Hair follicular keratinocyte (primary cell): ENCODE data around the gene NUFIP1. TPM values are rescaled to one million over a fixed set of nuclear protein-coding genes. Genes with fewer than 3 reads are reported as not detected.

Experiments
- total RNA-seq: library from RNA; depleted of rRNA; stranded (reverse); fragments of >200 nt; gene quantifications from 2 replicates; pipeline ENCODE4 v1.2.3, GENCODE V29; 2015

The NUFIP1 gene
- total RNA-seq, result 2.8 and 4.9 TPM in 2 replicates

DNA sequence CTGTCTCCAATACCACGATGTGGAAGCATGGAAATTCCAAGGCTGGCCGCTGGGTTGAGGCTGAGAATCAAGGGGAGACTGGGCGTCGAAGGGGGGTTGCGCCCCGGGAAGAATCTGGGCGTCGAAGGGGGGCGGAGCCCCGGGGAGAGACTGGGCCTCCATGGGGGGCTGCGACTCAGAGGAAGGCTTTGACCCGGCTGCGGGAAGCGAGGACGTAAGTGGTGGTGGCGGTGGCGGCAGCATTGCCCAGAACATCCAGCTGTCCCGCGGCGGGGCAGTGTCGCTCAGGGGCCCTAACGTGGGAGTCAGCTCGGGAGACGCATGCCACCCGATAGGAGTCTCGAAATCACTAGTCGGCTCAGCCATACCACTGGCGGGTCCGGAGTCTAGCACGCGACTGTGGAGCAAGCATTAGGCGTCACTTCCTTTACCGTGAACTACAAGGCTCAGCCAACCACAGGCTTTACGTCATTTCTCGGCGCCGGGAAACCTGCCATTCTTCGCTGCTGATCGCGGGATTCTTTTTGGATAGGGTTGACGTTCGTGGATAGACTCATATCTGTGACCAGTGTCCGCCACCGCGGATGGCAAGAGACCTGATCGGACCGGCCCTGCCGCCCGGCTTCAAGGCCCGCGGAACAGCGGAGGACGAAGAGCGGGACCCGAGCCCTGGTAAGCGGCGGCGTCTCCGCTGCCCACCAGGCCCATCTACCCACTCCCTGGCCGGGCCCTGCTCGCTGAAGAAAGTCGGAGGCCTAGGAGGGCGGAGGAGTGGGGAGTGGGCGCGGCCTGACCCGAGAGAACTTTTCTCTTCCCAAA, at the start of gene NUFIP1, which contains the start of gene GPALPP1:
Gene NUFIP1, minus strand, starts transcription at position 401 of the 819 bp plus-strand sequence. Its CDS starts 35 bp downstream, at position 366.
Gene GPALPP1, plus strand, starts transcription at position 468 of the 819 bp plus-strand sequence. Its CDS starts 117 bp downstream, at position 585.

Other genes starting within 250 kb of the NUFIP1 start
- 11.9 and 16.4 TPM in 2 replicates for gene GPALPP1, start 67 bp upstream of the NUFIP1 start, total RNA-seq
- gene GTF2F2, start 131.0 kb upstream of the NUFIP1 start, total RNA-seq, result 33.6 and 36.5 TPM in 2 replicates
- gene KCTD4, start 211.6 kb upstream of the NUFIP1 start, total RNA-seq, result 0.08 and 0.34 TPM in 2 replicates